HL-60 (cell line): ENCODE data around the gene MED13L.

ENCODE experiments used
- TF ChIP-seq, protein P1 (sequence below): IDR thresholded peaks from one replicate; pipeline ENCODE4 v1.5.1; 2011; ENCODE audit warnings: low read length, control low read depth, inconsistent platforms; ENCODE audit not compliant: insufficient read depth
- TF ChIP-seq, protein P2 (sequence below): IDR thresholded peaks from 2 replicates; pipeline ENCODE4 v1.6.1; 2012; ENCODE audit warnings: low read depth; ENCODE audit not compliant: insufficient replicate concordance

DNA sequence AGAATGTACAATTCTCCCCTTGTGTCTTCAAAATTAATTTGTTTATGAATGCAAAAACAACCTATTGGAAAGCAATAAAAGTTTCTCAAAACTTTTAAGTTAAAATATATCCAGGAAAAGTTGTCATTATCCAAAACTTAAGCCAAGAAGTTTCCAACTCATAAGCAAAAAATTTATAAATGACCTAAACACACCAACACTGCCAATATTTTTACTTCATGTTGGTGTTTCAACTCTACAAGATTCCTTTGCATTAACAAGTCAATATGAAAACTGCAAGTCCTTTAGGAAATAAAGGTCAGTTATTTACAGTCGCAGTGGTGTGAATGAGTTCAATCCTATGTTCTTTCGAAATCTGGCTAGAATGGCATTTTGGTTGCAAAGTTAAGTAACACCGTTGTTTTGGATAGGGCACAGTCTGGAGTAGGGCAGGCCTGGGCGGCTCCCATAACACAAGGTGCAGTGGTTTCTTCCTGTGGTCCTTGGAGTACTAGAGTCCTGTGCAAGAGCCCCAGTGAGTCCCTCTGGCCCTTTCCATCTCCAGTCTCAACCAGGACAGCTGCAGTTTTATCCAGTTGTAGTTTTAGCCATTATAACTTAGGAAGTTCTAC lies 151.4 kb downstream of the MED13L start:
- TF ChIP-seq, protein P1, sequence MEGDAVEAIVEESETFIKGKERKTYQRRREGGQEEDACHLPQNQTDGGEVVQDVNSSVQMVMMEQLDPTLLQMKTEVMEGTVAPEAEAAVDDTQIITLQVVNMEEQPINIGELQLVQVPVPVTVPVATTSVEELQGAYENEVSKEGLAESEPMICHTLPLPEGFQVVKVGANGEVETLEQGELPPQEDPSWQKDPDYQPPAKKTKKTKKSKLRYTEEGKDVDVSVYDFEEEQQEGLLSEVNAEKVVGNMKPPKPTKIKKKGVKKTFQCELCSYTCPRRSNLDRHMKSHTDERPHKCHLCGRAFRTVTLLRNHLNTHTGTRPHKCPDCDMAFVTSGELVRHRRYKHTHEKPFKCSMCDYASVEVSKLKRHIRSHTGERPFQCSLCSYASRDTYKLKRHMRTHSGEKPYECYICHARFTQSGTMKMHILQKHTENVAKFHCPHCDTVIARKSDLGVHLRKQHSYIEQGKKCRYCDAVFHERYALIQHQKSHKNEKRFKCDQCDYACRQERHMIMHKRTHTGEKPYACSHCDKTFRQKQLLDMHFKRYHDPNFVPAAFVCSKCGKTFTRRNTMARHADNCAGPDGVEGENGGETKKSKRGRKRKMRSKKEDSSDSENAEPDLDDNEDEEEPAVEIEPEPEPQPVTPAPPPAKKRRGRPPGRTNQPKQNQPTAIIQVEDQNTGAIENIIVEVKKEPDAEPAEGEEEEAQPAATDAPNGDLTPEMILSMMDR: no peak
- TF ChIP-seq, protein P2, sequence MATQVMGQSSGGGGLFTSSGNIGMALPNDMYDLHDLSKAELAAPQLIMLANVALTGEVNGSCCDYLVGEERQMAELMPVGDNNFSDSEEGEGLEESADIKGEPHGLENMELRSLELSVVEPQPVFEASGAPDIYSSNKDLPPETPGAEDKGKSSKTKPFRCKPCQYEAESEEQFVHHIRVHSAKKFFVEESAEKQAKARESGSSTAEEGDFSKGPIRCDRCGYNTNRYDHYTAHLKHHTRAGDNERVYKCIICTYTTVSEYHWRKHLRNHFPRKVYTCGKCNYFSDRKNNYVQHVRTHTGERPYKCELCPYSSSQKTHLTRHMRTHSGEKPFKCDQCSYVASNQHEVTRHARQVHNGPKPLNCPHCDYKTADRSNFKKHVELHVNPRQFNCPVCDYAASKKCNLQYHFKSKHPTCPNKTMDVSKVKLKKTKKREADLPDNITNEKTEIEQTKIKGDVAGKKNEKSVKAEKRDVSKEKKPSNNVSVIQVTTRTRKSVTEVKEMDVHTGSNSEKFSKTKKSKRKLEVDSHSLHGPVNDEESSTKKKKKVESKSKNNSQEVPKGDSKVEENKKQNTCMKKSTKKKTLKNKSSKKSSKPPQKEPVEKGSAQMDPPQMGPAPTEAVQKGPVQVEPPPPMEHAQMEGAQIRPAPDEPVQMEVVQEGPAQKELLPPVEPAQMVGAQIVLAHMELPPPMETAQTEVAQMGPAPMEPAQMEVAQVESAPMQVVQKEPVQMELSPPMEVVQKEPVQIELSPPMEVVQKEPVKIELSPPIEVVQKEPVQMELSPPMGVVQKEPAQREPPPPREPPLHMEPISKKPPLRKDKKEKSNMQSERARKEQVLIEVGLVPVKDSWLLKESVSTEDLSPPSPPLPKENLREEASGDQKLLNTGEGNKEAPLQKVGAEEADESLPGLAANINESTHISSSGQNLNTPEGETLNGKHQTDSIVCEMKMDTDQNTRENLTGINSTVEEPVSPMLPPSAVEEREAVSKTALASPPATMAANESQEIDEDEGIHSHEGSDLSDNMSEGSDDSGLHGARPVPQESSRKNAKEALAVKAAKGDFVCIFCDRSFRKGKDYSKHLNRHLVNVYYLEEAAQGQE: no peak
